Activated CD4-positive, alpha-beta T cell treated with anti-CD3 and anti-CD28 coated beads for 1 hour (primary cell): ENCODE results near the gene GOLGA6D.
"Not testable (repeated sequence)": the region's sequence is repeated elsewhere in the genome, so short reads cannot be mapped to it uniquely, and the experiment has no call there.

Experiments used
- DNase-seq: peaks from one replicate; pipeline ENCODE4 v3.0.0-alpha.2; 2020

GOLGA6D gene

DNA sequence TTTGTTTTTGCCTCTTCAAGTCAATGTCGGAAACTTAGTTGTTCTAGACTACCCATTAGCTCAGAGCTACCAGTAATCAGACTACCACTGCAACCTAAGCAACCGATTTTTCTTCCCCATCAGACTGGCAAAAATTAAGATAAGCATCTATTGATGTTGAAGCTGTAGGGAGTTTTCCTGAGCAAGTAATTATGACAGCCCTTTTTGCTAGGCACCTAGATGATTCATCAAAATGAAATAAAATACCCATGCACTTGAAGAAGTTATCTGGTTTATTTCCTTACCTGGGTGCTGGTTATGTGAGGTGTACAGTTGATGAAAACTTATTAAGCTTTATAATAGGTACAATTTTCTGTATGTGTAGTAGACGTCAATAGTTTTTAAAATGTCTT is 52.7 kb downstream of the GOLGA6D start:
- DNase-seq = no peak

DNA sequence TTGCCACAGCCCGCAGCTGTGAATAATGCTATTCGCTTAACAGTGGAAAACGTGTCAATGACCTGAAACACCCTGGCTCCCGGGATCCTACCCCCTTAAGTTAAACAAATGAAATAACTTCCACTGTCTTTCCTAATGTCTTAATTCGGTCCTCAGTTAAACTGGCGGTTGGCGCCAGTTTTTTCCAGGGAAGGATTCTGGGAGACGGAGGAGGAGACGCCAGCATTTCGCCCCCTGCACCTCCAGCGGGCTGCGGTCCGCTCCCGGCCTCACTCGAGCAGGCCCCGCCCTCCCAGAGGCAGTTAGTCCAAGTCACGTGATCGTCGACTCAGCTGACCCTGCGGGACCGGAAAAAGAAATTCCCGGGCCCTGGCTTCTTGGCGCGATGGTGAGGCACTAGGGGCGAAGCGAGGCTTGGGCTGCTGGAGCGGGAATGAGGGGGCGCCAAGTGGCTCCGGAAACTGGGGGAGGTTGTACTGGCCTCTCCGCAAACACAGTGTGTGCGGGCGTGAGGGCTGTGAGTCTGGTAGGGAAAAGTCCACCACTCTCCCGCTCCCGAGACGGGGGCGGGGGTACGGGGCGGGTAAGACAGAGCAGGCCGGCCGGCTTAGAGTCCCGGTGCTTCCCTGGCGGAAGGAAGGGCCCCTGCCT is 53.2 kb downstream of the GOLGA6D start, which contains the start of gene COMMD4:
TSS of gene COMMD4 (plus strand) at position 359 of the 651 bp plus-strand sequence. CDS start at position 386, 27 bp downstream.
- DNase-seq = peak; percentile 42

DNA sequence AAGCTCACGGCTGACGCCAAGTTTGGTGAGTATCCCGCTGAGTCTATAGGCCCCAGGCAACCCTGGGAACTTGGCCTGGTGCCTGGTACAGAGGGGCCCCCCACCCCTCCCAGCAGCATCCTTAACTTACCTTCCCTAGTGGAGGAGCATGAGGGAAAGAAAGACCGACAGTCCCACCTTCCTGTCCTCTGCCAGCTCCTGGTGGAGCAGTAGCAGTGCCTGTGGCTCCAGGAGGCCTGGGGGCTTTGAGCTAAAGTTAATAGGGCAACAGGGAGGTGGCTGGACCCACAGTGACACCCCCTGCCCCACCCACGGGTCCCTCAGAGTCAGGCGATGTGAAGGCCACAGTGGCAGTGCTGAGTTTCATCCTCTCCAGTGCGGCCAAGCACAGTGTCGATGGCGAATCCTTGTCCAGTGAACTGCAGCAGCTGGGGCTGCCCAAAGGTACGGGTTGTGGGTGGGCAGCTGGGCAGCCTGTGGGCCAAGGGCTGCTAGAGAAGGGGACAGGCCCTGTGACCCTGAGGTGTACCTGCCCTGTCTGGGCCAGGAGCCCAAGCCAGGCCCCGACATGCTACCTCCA is 56.1 kb downstream of the GOLGA6D start:
- no peak for DNase-seq

DNA sequence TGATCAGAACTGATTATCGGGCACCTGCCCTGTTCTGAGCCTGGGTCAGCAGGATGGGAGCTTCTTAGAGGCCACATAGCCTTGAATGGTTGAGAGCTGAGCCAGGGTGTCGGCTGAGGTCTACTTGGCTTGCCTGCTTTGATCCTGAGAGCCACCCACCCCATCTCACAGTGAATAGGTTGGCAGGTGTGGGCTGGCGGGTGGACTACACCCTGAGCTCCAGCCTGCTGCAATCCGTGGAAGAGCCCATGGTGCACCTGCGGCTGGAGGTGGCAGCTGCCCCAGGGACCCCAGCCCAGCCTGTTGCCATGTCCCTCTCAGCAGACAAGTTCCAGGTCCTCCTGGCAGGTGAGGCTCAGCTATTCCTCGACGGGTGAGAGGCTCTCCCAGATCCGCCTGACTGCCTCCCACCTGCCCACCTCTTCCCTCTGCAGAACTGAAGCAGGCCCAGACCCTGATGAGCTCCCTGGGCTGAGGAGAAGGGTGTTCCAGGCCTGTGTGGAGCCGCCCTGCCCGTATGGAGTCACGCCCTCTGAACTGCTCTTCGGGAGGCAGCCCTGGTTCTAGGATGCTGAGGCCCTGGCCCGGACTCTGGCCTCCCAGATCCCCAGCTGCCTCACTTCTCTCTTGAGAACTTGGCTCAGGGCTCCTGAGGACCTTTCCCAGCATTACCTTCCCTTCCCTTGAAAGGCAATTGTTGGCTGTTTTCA is 57.1 kb downstream of the GOLGA6D start:
- DNase-seq = no peak

DNA sequence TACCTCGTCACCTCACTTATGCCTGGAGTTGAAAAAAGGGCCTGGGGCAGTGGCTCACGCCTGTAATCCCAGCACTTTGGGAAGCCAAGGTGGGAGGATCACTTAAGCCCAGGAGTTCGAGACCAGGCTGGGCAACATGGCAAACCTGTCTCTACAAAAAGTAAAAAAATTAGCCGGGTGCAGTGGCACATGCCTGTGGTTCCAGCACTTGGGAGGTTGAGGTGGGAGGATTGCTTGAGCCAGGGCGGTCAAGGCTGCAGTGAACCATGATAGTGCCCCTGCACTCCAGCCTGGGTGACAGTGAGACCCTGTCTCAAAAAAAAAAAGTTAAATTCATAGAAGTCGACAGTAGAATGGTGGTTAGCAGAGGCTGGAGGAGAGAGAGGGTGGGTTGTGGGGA is 59.6 kb downstream of the GOLGA6D start:
- DNase-seq = no peak

DNA sequence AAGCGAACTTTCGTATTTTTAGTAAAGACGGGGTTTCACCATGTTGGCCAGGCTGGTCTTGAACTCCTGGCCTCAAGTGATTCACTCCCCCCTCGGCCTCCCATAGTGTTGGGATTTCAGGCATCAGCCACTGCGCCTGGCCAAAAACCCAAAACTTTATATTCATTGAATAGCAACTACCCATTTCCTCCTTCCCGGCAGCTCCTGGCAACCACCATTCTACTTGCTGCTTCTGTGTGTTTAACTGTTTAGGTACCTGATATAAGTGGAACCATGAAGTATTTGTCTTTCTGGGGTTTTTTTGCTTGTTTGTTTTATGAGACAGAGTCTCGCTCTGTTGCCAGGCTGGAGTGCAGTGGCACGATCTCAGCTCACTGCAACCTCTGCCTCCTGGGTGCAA is 61.3 kb downstream of the GOLGA6D start:
- DNase-seq = not testable (repeated sequence)
